IPS-18a (cell line): ENCODE measurements around the gene ATP2B3.

Source experiments
- H3K27ac ChIP-seq: one replicate; pipeline ENCODE4 v1.5.1; 2013; ENCODE audit warnings: low read length
- H3K27me3 ChIP-seq: one replicate; pipeline ENCODE4 v1.6.1; 2013; ENCODE audit warnings: mild to moderate bottlenecking, low read length; ENCODE audit not compliant: control insufficient read depth, insufficient read depth
- H3K36me3 ChIP-seq: one replicate; pipeline ENCODE4 v1.6.1; 2013; ENCODE audit warnings: low read depth, low read length; ENCODE audit not compliant: control insufficient read depth
- H3K4me1 ChIP-seq: one replicate; pipeline ENCODE4 v1.6.1; 2013; ENCODE audit warnings: low read depth, low read length; ENCODE audit not compliant: control insufficient read depth
- H3K4me3 ChIP-seq: one replicate; pipeline ENCODE4 v1.5.1; 2013; ENCODE audit warnings: low read length
- H3K9ac ChIP-seq: one replicate; pipeline ENCODE4 v1.6.1; 2013; ENCODE audit warnings: mild to moderate bottlenecking, low read length, moderate library complexity
- H3K9me3 ChIP-seq: one replicate; pipeline ENCODE4 v1.6.1; 2013; ENCODE audit warnings: low read depth, low read length; ENCODE audit not compliant: control insufficient read depth

Gene ATP2B3

DNA sequence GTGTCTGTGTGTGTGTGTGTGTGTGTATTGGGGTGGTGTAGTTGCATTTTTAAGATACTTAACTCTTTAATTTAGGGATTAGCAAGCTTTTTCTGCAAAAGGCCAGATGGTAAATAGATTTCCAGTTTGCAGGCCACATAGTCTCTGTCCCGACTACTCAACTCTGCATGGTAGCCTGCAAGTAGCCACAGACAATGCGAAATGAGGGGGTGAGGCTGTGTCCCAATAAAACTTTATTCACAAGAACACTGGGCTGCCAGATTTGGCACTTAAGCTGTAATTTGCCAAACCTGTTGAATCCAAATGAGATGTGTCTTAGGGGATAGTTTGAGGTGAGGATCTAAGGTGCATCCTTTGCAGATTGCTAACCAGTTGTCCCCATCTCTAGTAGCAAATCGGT lies 6.8 kb downstream of the ATP2B3 start:
- Histone ChIP-seq H3K4me1 (no peaks in the 10 kb centered on the region), H3K9ac (no peak overlapping the region), H3K9me3 (peaks cover 4% of the 10 kb centered on the region), H3K27ac (no peak overlapping the region), H3K36me3 (no peaks in the 10 kb centered on the region), H3K27me3 (peaks cover 19% of the 10 kb centered on the region), H3K4me3 (no peak overlapping the region)

DNA sequence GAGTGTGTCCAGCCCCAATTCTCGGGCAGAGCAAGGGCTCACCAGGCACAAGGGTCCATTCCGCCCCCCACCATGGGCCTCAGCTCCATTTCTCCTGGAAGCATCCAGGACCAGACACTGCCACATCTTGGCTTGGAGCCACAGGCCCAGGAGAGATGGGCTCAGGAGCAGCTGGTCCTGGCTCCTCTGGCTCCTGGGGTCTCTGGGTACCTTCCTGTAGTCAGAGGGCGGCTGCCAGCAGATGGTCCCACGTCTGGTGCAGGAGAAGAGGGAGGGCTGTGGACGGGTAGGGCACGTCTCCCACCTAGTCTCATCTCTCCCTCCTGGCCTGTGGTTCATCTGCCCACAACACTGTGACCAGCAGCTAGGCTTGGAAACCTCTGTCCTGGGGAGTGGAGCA lies 8.0 kb downstream of the ATP2B3 start:
- no peaks in the 10 kb centered on the region for H3K36me3 ChIP-seq
- H3K9ac ChIP-seq, result no peak overlapping the region
- no peak overlapping the region for H3K27ac ChIP-seq
- H3K9me3 ChIP-seq, result peaks cover 4% of the 10 kb centered on the region
- no peak overlapping the region for H3K4me3 ChIP-seq
- H3K27me3 ChIP-seq, result peaks cover 11% of the 10 kb centered on the region
- no peaks in the 10 kb centered on the region for H3K4me1 ChIP-seq

DNA sequence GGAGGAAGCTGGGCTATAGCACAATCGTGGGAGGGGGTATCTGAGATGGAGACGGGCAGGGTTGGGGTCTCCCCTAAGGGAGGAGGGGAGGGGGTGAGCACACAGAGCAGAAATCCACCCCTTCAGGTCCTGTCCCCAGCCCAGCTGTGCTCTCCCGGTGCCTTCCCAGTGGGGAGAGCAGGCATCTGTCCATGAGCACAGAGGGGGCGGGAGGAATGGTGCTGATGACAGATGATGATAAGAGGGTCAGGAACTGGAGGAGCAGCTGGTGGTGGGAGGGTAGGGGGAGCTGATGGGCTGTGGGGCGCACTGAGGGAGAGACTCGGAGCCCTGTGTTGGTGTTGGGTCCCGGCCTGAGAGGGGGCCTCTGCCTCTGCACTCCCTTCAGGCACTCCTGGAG lies 8.6 kb downstream of the ATP2B3 start:
- H3K27ac ChIP-seq, result no peak overlapping the region
- peaks cover 5% of the 10 kb centered on the region for H3K27me3 ChIP-seq
- no peak overlapping the region for H3K4me3 ChIP-seq
- H3K36me3 ChIP-seq, result no peaks in the 10 kb centered on the region
- peaks cover 4% of the 10 kb centered on the region for H3K9me3 ChIP-seq
- H3K4me1 ChIP-seq, result no peaks in the 10 kb centered on the region
- no peak overlapping the region for H3K9ac ChIP-seq

GRCh38 chrX:153526801-153527200 lies 9.4 kb downstream of the ATP2B3 start:
- no peaks in the 10 kb centered on the region for H3K4me1 ChIP-seq

GRCh38 chrX:153527208-153527607 lies 9.8 kb downstream of the ATP2B3 start:
- H3K4me3 ChIP-seq, result no peak overlapping the region
- H3K27ac ChIP-seq, result no peak overlapping the region
- peaks cover 4% of the 10 kb centered on the region for H3K9me3 ChIP-seq
- no peaks in the 10 kb centered on the region for H3K4me1 ChIP-seq
- H3K36me3 ChIP-seq, result no peaks in the 10 kb centered on the region
- no peak overlapping the region for H3K9ac ChIP-seq
- no peaks in the 10 kb centered on the region for H3K27me3 ChIP-seq

More at GRCh38 chrX:153526801-153527200, 9.4 kb downstream of the ATP2B3 start:
- Histone ChIP-seq H3K27me3 (no peaks in the 10 kb centered on the region), H3K36me3 (no peaks in the 10 kb centered on the region), H3K4me3 (no peak overlapping the region), H3K9ac (no peak overlapping the region), H3K9me3 (peaks cover 4% of the 10 kb centered on the region), H3K27ac (no peak overlapping the region)

DNA sequence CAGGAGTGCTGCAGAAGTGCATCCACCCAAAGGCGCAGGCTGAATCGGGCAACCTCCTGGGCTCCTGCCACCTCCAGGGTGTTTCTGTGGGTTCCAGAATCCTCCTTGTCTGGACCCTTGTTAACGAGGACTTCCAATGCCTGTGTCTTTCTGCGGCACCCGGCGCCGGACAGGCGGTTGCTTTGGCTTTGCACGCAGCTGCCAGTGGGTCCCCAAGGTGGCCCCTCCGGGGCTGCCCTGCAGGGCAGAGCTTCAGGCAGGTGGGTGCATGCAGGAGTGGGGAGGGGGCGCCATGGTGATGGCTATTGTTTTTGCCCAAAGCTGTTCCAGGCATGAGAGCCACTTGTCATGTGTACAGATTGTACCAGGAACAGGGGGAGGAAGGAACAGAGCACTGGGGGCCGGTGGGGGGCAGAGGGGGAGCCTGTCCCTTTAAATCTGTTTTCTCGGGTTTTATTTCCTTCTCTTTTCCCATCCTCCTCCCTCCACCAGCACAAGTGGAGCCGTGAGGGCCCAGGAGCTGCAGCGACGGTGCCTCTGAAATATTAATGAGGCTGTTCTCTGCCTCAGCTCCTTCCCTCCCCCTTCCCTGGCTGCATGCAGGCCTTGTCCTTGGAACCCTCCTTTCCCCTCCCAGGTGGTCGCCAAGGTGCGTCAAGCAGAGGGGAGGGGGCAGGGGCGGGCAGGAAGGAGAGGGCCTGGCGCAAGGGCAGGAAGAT lies 13.1 kb downstream of the ATP2B3 start:
- H3K4me1 ChIP-seq, result no peaks in the 10 kb centered on the region
- H3K36me3 ChIP-seq, result no peaks in the 10 kb centered on the region
- no peak overlapping the region for H3K27ac ChIP-seq
- H3K27me3 ChIP-seq, result no peaks in the 10 kb centered on the region
- no peaks in the 10 kb centered on the region for H3K9me3 ChIP-seq
- H3K9ac ChIP-seq, result no peak overlapping the region
- no peak overlapping the region for H3K4me3 ChIP-seq

GRCh38 chrX:153533091-153533490 lies 15.6 kb downstream of the ATP2B3 start:
- no peak overlapping the region for H3K4me3 ChIP-seq
- no peak overlapping the region for H3K27ac ChIP-seq
- no peaks in the 10 kb centered on the region for H3K27me3 ChIP-seq
- no peak overlapping the region for H3K9ac ChIP-seq
- no peaks in the 10 kb centered on the region for H3K36me3 ChIP-seq
- H3K4me1 ChIP-seq, result no peaks in the 10 kb centered on the region
- H3K9me3 ChIP-seq, result no peaks in the 10 kb centered on the region

DNA sequence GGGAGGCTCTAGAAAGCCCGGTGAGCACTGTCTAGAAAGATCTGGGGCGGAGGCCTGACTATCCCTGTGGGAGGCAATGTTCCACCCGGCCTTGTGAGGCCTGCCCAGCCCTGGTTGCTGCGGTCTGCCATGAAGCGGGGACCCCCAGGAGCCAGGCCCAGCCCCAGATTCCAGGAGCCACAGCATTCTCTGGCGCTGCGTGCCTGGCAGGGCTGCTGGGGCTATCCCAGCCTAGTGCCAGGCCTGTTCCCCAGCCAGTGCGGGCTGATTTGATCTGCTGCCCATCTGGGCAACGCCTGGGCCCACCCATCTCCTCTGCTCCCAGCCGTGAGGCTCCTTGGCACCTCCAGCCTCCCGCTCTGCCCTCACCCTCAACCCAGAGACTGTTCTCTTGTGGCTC lies 19.6 kb downstream of the ATP2B3 start:
- no peaks in the 10 kb centered on the region for H3K27me3 ChIP-seq
- H3K4me1 ChIP-seq, result no peaks in the 10 kb centered on the region
- H3K4me3 ChIP-seq, result no peak overlapping the region
- H3K36me3 ChIP-seq, result no peaks in the 10 kb centered on the region
- H3K27ac ChIP-seq, result no peak overlapping the region
- no peaks in the 10 kb centered on the region for H3K9me3 ChIP-seq
- H3K9ac ChIP-seq, result no peak overlapping the region

GRCh38 chrX:153537526-153538295 lies 20.3 kb downstream of the ATP2B3 start:
- H3K27me3 ChIP-seq, result no peaks in the 10 kb centered on the region
- H3K9me3 ChIP-seq, result peaks cover 1% of the 10 kb centered on the region
- no peaks in the 10 kb centered on the region for H3K4me1 ChIP-seq
- H3K36me3 ChIP-seq, result no peaks in the 10 kb centered on the region
- no peak overlapping the region for H3K27ac ChIP-seq
- H3K4me3 ChIP-seq, result no peak overlapping the region
- H3K9ac ChIP-seq, result no peak overlapping the region

GRCh38 chrX:153538424-153538823 lies 21.0 kb downstream of the ATP2B3 start:
- Histone ChIP-seq H3K4me3 (no peak overlapping the region), H3K27ac (no peak overlapping the region), H3K9ac (no peak overlapping the region), H3K36me3 (no peaks in the 10 kb centered on the region), H3K27me3 (no peaks in the 10 kb centered on the region), H3K9me3 (peaks cover 3% of the 10 kb centered on the region), H3K4me1 (no peaks in the 10 kb centered on the region)

DNA sequence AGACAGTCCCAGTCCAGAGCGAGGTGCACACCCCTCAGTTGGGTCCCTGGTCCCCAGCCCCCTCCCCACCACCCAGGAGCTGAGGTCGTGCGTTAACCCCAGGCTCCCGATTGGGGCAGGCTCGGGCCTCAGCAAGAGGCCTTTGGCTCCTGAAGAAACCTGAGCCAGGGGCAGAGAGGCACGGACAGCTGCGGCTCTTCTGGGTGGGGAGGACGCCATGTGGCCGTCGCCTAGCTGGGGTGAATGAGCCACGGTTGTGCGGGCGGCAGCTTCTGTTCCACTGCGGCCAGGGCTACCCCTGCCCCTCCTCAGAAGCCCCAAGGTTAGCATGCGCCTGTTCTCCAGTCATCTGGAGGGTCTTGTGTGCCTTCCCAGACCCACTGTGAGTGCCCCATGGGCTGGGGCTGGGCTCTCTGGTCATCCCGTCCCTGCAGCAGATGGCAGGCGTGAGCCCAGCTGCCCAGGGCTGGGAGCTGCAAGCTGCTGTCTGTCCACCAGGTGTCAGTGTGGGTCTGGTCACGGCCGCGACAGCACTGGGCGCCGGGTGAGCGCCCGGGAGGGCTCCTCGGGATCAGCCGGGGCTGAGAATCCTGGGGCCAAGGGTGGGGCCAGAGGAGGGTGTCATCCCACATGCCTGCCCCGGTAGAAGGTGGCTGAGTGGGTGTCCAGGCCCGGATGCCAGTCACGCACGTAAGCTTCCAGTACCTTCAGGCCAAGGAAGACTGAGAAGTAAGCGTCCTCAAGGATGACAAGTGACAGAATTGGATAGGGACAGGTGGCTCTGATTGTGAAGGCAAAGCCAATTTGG lies 21.9 kb downstream of the ATP2B3 start:
- no peak overlapping the region for H3K27ac ChIP-seq
- no peak overlapping the region for H3K9ac ChIP-seq
- no peaks in the 10 kb centered on the region for H3K36me3 ChIP-seq
- H3K27me3 ChIP-seq, result no peaks in the 10 kb centered on the region
- peaks cover 3% of the 10 kb centered on the region for H3K9me3 ChIP-seq
- no peak overlapping the region for H3K4me3 ChIP-seq
- no peaks in the 10 kb centered on the region for H3K4me1 ChIP-seq
